K562 (cell line): ENCODE data around the gene LRP2. TPM values are rescaled to one million over a fixed set of nuclear protein-coding genes. Genes with fewer than 3 reads are reported as not detected.
A peak's percentile ranks its signal among the peaks of the same experiment; 100 is the strongest.

Experiments
- ATAC-seq: fragments of 200-7000 bp; cut with Tn5 transposase; 3 replicates; pipeline ENCODE4 v1.9.1; 2020; ENCODE audit warnings: moderate library complexity
- BruUV-seq: library from RNA; stranded (reverse); fragments of 400-500 nt; replicated peaks from 2 replicates; lab custom pipeline; 2021; lab: Mats Ljungman, UMichigan
- CTCF ChIA-PET: fragments of 300-600 bp; formaldehyde crosslinking; extraction: SDS; loops from one replicate; lab custom pipeline; 2021; ENCODE audit warnings: low intra/inter-chr PET ratio; lab: Yijun Ruan, JAX
- POLR2A ChIA-PET: fragments of 300-600, 350-650 bp; sonication (Branson Sonifier 250); formaldehyde crosslinking; extraction: SDS; loops from one replicate; lab custom pipeline; 2021; ENCODE audit warnings: antibody characterized with exemption, inconsistent platforms; lab: Yijun Ruan, JAX
- DNase-seq, 4 experiments: peaks; one replicate each; pipeline versions ENCODE4 v3.0.0 to v3.0.0-alpha.2; 2011 to 2018; ENCODE audit warnings: low spot score in 3 of 4, mixed read lengths in 3 of 4; ENCODE audit errors: extremely low read depth in 1 of 4
- FAIRE-seq: peaks from 2 replicates; lab custom pipeline; 2011; peaks lifted over from hg19 to GRCh38; lab: Jason Lieb, UNC
- H2AFZ ChIP-seq: 2 replicates; pipeline ENCODE4 v1.6.0; 2011; ENCODE audit warnings: low read depth, low read length, control low read depth, inconsistent platforms
- H3K27ac ChIP-seq: fragments of 200-600 bp; 3 replicates; pipeline ENCODE4 v1.8.0; 2011; ENCODE audit warnings: low read depth, mild to moderate bottlenecking, control low read depth, inconsistent platforms, low read length, moderate library complexity, mixed read lengths; ENCODE audit errors: extremely low read depth
- H3K27me3 ChIP-seq, 2 experiments: fragments of 300-600 bp in 1 of 2; 2 replicates in 1 of 2; 3 replicates in 1 of 2; pipeline versions ENCODE4 v1.6.0 to v1.8.0; 2011; ENCODE audit warnings: inconsistent platforms in 2 of 2, low read length in 2 of 2, mild to moderate bottlenecking in 1 of 2, mixed read lengths in 1 of 2, moderate library complexity in 1 of 2; ENCODE audit not compliant: control insufficient read depth in 2 of 2, insufficient read depth in 2 of 2
- H3K36me3 ChIP-seq: fragments of 300-600 bp; 3 replicates; pipeline ENCODE4 v1.8.0; 2011; ENCODE audit warnings: mild to moderate bottlenecking, low read length, inconsistent platforms; ENCODE audit not compliant: control insufficient read depth, insufficient read depth
- H3K4me1 ChIP-seq, 2 experiments: fragments of 200-600 bp in 1 of 2; replicated peaks in 1 of 2; 2 replicates in 1 of 2; 3 replicates in 1 of 2; pipeline versions ENCODE4 v1.5.1 to v1.8.0; 2011; ENCODE audit warnings: inconsistent platforms in 2 of 2, low read length in 2 of 2, mild to moderate bottlenecking in 1 of 2, mixed read lengths in 1 of 2, moderate library complexity in 1 of 2; ENCODE audit not compliant: control insufficient read depth in 2 of 2, insufficient read depth in 2 of 2
- H3K4me2 ChIP-seq: 2 replicates; pipeline ENCODE4 v1.6.1; 2011; ENCODE audit warnings: low read length, control low read depth, inconsistent platforms, mixed read lengths; ENCODE audit not compliant: insufficient read depth
- H3K4me3 ChIP-seq: fragments of 200-600 bp; sonication (generic), shearing (Covaris generic); 2 replicates; pipeline ENCODE4 v1.5.1; 2016; ENCODE audit warnings: control low read depth, inconsistent platforms
- H3K79me2 ChIP-seq: fragments of 200-600 bp; 3 replicates; pipeline ENCODE4 v1.8.0; 2011; ENCODE audit warnings: low read length, inconsistent platforms; ENCODE audit not compliant: control insufficient read depth, insufficient read depth
- H3K9ac ChIP-seq, 2 experiments: 2 replicates each; pipeline versions ENCODE4 v1.6.0 to v1.6.1; 2011; ENCODE audit warnings: low read depth in 2 of 2, low read length in 2 of 2, control low read depth in 1 of 2, inconsistent platforms in 1 of 2, mild to moderate bottlenecking in 1 of 2, mixed read lengths in 1 of 2; ENCODE audit not compliant: insufficient read depth in 1 of 2
- H3K9me1 ChIP-seq: one replicate; pipeline ENCODE4 v1.6.0; 2011; ENCODE audit warnings: inconsistent platforms, mild to moderate bottlenecking, low read length, moderate library complexity; ENCODE audit not compliant: control insufficient read depth, insufficient read depth
- H3K9me3 ChIP-seq: replicated peaks from 2 replicates; pipeline ENCODE4 v1.5.1; 2011; ENCODE audit warnings: low read depth, low read length, inconsistent platforms; ENCODE audit not compliant: control insufficient read depth, insufficient read depth
- H4K20me1 ChIP-seq: replicated peaks from 2 replicates; pipeline ENCODE4 v1.6.1; 2011; ENCODE audit warnings: low read length, inconsistent platforms, mixed read lengths; ENCODE audit not compliant: control insufficient read depth, insufficient read depth
- CBX3 ChIP-seq, 2 experiments: IDR thresholded peaks; 1 replicate in 1 of 2; 2 replicates in 1 of 2; pipeline ENCODE4 v1.6.1; 2012; ENCODE audit warnings: inconsistent platforms in 2 of 2, low read length in 2 of 2, borderline replicate concordance in 1 of 2, control low read depth in 1 of 2
- CREB1 ChIP-seq, 2 experiments: sonication (generic) in 1 of 2; formaldehyde crosslinking in 1 of 2; IDR thresholded peaks; 2 replicates each; pipeline versions ENCODE4 v1.6.1 to v1.8.0; 2012 to 2022; ENCODE audit warnings: inconsistent platforms in 1 of 2, mild to moderate bottlenecking in 1 of 2, missing genetic modification reagents in 1 of 2, moderate library complexity in 1 of 2
- MTA2 ChIP-seq: fragments of 450-650 bp; IDR thresholded peaks from 2 replicates; pipeline ENCODE4 v1.6.1; 2016; ENCODE audit warnings: low read depth
- MYC ChIP-seq, 2 experiments: fragments of 250-450 bp in 1 of 2; sonication (Bioruptor Pico) in 1 of 2; IDR thresholded peaks; 2 replicates each; pipeline versions ENCODE4 v1.5.1 to v1.6.1; 2012 to 2021; ENCODE audit warnings: low read depth in 2 of 2, borderline replicate concordance in 1 of 2, improper control_type of control experiment in 1 of 2, low read length in 1 of 2, mild to moderate bottlenecking in 1 of 2, moderate library complexity in 1 of 2
- POLR2AphosphoS5 ChIP-seq: IDR thresholded peaks from 2 replicates; pipeline ENCODE4 v1.6.1; 2011; ENCODE audit warnings: mild to moderate bottlenecking, low read depth, low read length, moderate library complexity; ENCODE audit not compliant: control insufficient read depth, insufficient read depth
- TCF3 ChIP-seq: sonication (generic); formaldehyde crosslinking; IDR thresholded peaks from 2 replicates; pipeline ENCODE4 v1.4.0; 2020; ENCODE audit warnings: mild to moderate bottlenecking, missing genetic modification reagents
- ZFX ChIP-seq: sonication (generic); formaldehyde crosslinking; IDR thresholded peaks from 2 replicates; pipeline ENCODE4 v1.8.0; 2022; ENCODE audit warnings: mild to moderate bottlenecking, missing genetic modification reagents, moderate library complexity
- ZNF184 ChIP-seq: sonication (generic); formaldehyde crosslinking; IDR thresholded peaks from 2 replicates; pipeline ENCODE4 v1.5.0; 2020; ENCODE audit warnings: missing genetic modification reagents
- ZNF3 ChIP-seq: fragments of 250-450 bp; sonication (Bioruptor Pico); IDR thresholded peaks from 2 replicates; pipeline ENCODE4 v1.5.0; 2021; ENCODE audit warnings: mild to moderate bottlenecking, moderate library complexity
- ZNF311 ChIP-seq: fragments of 250-450 bp; sonication (Bioruptor Pico); IDR thresholded peaks from 2 replicates; pipeline ENCODE4 v1.4.0; 2020; ENCODE audit warnings: mild to moderate bottlenecking, moderate library complexity
- ZNF316 ChIP-seq: fragments of 450-650 bp; IDR thresholded peaks from 2 replicates; pipeline ENCODE4 v1.6.1; 2016
- ZNF699 ChIP-seq: fragments of 250-450 bp; sonication (Bioruptor Pico); IDR thresholded peaks from 2 replicates; pipeline ENCODE4 v1.8.0; 2021; ENCODE audit warnings: mild to moderate bottlenecking, moderate library complexity; ENCODE audit not compliant: insufficient replicate concordance
- WGBS: fragments of 100-300 bp; shearing (Covaris generic); methylation state at CpG from one replicate; pipeline ENCODE4 v1.1.6; 2016; ENCODE audit warnings: low coverage, mixed read lengths; ENCODE audit not compliant: insufficient coverage; ENCODE audit errors: missing lambda C conversion rate; 5-methylcytosine and 5-hydroxymethylcytosine counted together
- in situ Hi-C: fragments of 300-500 bp; cut with MboI; formaldehyde crosslinking; loops from 4 replicates; pipeline ENCODE4 v1.15.0; 2018; ENCODE audit warnings: inconsistent platforms, mixed read lengths
- intact Hi-C: fragments of 100-400 bp; cut with micrococcal nuclease; formaldehyde crosslinking; loops from 2 replicates; pipeline ENCODE4 v1.14.2; 2022
- polyA plus RNA-seq, 8 experiments: library from polyadenylated mRNA; depleted of rRNA in 4 of 8; stranded (reverse) in 5 of 8; unstranded in 3 of 8; fragments of >200 nt; fragmentation: Nextera tagmentation in 2 of 8; fragmentation: Illumina TruSeq in 1 of 8; extraction: Ambion mirVana in 2 of 8; extraction: Trizol in 1 of 8; gene quantifications; 2 replicates each; pipeline versions ENCODE4 v1.2.1 to v1.2.3, GENCODE V29; 2011 to 2014; ENCODE audit warnings: inconsistent platforms in 1 of 8, missing spikeins in 1 of 8
- total RNA-seq, 7 experiments: library from RNA; depleted of rRNA in 6 of 7; stranded (reverse); fragments of >200 nt in 6 of 7; fragmentation: Illumina TruSeq in 2 of 7; extraction: Trizol in 2 of 7; gene quantifications; 2 replicates each; pipeline versions ENCODE4 v1.2.1 to v1.2.3, GENCODE V29; 2011 to 2021; ENCODE audit warnings: low replicate concordance in 1 of 7
- TF ChIP-seq, protein P1 (sequence below), 3 experiments: fragments of 200-800 bp in 1 of 3; sonication (Bioruptor generic) in 1 of 3; sonication (generic) in 1 of 3; formaldehyde crosslinking in 1 of 3; IDR thresholded peaks; 2 replicates each; pipeline versions ENCODE4 v1.6.1 to v1.8.0; 2016 to 2022; ENCODE audit warnings: mild to moderate bottlenecking in 2 of 3, missing compliant biosample characterization in 2 of 3, missing genetic modification characterization in 2 of 3, missing genetic modification reagents in 1 of 3

Gene LRP2
- total and polyA plus RNA-seq, 9 of the 15 experiments (the other 6 are each of a cell fraction or from before 2014, with no cell fraction given): 0.04 to 0.18 (median 0.11) TPM; not detected in 1

DNA sequence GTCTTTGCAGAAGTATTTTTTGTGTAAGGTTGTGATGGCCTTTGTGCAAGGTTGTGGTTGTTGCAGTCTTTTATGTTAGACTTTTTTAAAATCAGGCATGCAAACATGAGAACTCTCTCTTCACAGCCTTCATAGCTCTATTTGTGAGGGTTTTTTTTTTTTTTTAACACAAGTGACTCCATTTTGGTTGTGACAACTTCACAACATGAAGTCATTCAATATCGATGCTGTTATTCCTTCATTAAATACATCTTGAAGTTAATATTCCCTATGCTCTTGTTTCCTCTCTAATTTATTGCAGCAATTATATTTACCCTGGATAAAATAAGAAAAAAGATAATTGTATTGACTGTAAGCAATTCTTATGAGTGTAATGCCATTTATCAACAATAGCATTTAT is 257.5 kb downstream of the LRP2 start:
- H3K79me2 ChIP-seq: no peaks in the 10 kb centered on the region
- WGBS: 24% methylated on average over 1 of the region's 1 CpG
- no peak overlapping the region for H3K27ac ChIP-seq
- ATAC-seq: no peak
- H3K4me3 ChIP-seq: no peak overlapping the region
- CTCF ChIA-PET: interaction anchor here (0.6 kb wide), 1 partner anchor 17 kb away, joined by 3 read pairs; no protein-coding TSS in a partner anchor
- no peaks in the 10 kb centered on the region for H3K36me3 ChIP-seq
- no peak overlapping the region for H3K9ac ChIP-seq
- no peak overlapping the region for H3K4me2 ChIP-seq
- H4K20me1 ChIP-seq: no peaks in the 10 kb centered on the region
- TF ChIP-seq, protein P1, sequence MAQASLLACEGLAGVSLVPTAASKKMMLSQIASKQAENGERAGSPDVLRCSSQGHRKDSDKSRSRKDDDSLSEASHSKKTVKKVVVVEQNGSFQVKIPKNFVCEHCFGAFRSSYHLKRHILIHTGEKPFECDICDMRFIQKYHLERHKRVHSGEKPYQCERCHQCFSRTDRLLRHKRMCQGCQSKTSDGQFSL (CRISPR knock-in tag; IDR thresholded peaks at IDR 0.05): no peak
- TF ChIP-seq, protein P1 (tag; IDR thresholded peaks at IDR 0.05): no peak
- TF ChIP-seq ZNF311 (CRISPR knock-in tag): peak; percentile 71; the same call in 1 of the 2 replicates
- in situ Hi-C loops (no loop called here), intact Hi-C loops (loop anchor here (5.0 kb wide), 1 partner anchor 73 kb away; the partner anchor contains the start of gene ABCB11)
- no peak for DNase-seq
- no peak for FAIRE-seq
- POLR2A ChIA-PET: no interaction called here
- no peaks in the 10 kb centered on the region for H3K9me1 ChIP-seq
- H2AFZ ChIP-seq: no peak overlapping the region
- H3K9me3 ChIP-seq: no peaks in the 10 kb centered on the region
- peaks cover 0 to 14% of the 10 kb centered on the region in 2 experiments; a peak in 4 of 5 replicates for H3K4me1 ChIP-seq
- no TSS peak for BruUV-seq
- no peaks in the 10 kb centered on the region for H3K27me3 ChIP-seq

DNA sequence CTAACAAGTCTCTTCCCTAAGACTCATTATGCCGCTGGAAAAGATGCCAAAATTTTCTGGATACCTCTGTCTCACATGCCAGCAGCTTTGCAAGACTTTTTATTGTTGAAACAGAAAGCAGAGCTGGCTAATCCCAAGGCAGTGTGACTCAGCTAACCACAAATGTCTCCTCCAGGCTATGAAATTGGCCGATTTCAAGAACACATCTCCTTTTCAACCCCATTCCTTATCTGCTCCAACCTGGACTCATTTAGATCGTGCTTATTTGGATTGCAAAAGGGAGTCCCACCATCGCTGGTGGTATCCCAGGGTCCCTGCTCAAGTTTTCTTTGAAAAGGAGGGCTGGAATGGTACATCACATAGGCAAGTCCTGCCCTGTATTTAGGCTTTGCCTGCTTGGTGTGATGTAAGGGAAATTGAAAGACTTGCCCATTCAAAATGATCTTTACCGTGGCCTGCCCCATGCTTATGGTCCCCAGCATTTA is 266.7 kb downstream of the LRP2 start:
- in situ Hi-C loops: loop anchor here (5.0 kb wide), 1 partner anchor 138 kb away; no protein-coding TSS in a partner anchor
- BruUV-seq: no TSS peak
- no peak for TF ChIP-seq ZNF184 (CRISPR knock-in tag)
- no peak for TF ChIP-seq MYC (IDR thresholded peaks at IDR 0.05; ENCODE audit: low read depth, low read length)
- no peak for TF ChIP-seq MYC (CRISPR knock-in tag; IDR thresholded peaks at IDR 0.05; ENCODE audit: borderline replicate concordance, low read depth)
- TF ChIP-seq POLR2AphosphoS5: peak; percentile 58; the same call in 1 of the 2 replicates
- peak; percentile 16; the same call in 1 of the 2 replicates for TF ChIP-seq CREB1 (IDR thresholded peaks at IDR 0.05)
- TF ChIP-seq CREB1 (CRISPR knock-in tag; IDR thresholded peaks at IDR 0.05): no peak
- TF ChIP-seq ZFX (CRISPR knock-in tag): no peak
- no peak for TF ChIP-seq CBX3 (IDR thresholded peaks at IDR 0.05; ENCODE audit: borderline replicate concordance in 1 of 2, low read length in 2 of 2)
- no peak for TF ChIP-seq ZNF3
- TF ChIP-seq ZNF699 (CRISPR knock-in tag): no peak
- peak; percentile 60; the same call in 1 of the 2 replicates for TF ChIP-seq ZNF316
- peak; percentile 51 for TF ChIP-seq MTA2
- TF ChIP-seq TCF3 (CRISPR knock-in tag): peak; percentile 86

More for the DNA sequence above, 266.7 kb downstream of the LRP2 start:
- no peaks in the 10 kb centered on the region for H3K9me3 ChIP-seq
- CTCF ChIA-PET: no interaction called here
- peak; percentile 89 for FAIRE-seq
- no peaks in the 10 kb centered on the region for H3K79me2 ChIP-seq
- H4K20me1 ChIP-seq: no peaks in the 10 kb centered on the region
- no peak overlapping the region for H3K27ac ChIP-seq
- 1% methylated on average over 5 of the region's 5 CpGs for WGBS
- H3K27me3 ChIP-seq: no peaks in the 10 kb centered on the region
- DNase-seq: peak; percentile 24 to 83 (median 49)
- peak overlapping the region; percentile 13 for H3K4me2 ChIP-seq
- intact Hi-C loops: loop anchor here (5.0 kb wide), 1 partner anchor 83 kb away; no protein-coding TSS in a partner anchor
- peak; percentile 92 for ATAC-seq
- H3K9me1 ChIP-seq: no peaks in the 10 kb centered on the region
- H3K9ac ChIP-seq: no peak overlapping the region
- no peak overlapping the region for H2AFZ ChIP-seq
- no peaks in the 10 kb centered on the region for H3K36me3 ChIP-seq
- POLR2A ChIA-PET: interaction anchor here (0.5 to 1.7 kb wide), 8 partner anchors 8 to 121 kb away, joined by 3 to 6 read pairs (median 4); no protein-coding TSS in a partner anchor
- H3K4me1 ChIP-seq: peaks cover 0 to 18% of the 10 kb centered on the region in 2 experiments; a peak in 3 of 5 replicates
- no peak overlapping the region for H3K4me3 ChIP-seq
